Measurements from ENCODE around the gene TMEM132C.

The TMEM132C gene

GRCh38 chr12:128754275-128754674, 487.3 kb downstream of the TMEM132C start:
- H3K4me1 Mint-ChIP-seq (ENCODE audit: low read depth): no peaks in the 10 kb centered on the region
- H3K36me3 Mint-ChIP-seq (ENCODE audit: low read depth): no peaks in the 10 kb centered on the region
- H3K27ac Mint-ChIP-seq: no peak overlapping the region
- H3K4me3 Mint-ChIP-seq: no peak overlapping the region
- no peaks in the 10 kb centered on the region for H3K27me3 Mint-ChIP-seq (ENCODE audit: low read depth)
- H3K9me3 Mint-ChIP-seq: no peaks in the 10 kb centered on the region

- Mint-ChIP-seq H3K4me1 (ENCODE audit: low read depth) (no peaks in the 10 kb centered on the region), H3K36me3 (ENCODE audit: low read depth) (no peaks in the 10 kb centered on the region), H3K9me3 (no peaks in the 10 kb centered on the region), H3K27me3 (ENCODE audit: low read depth) (no peaks in the 10 kb centered on the region), H3K27ac (no peak overlapping the region), H3K4me3 (no peak overlapping the region)
Measured at GRCh38 chr12:128755566-128755965, 488.6 kb downstream of the TMEM132C start.
